ENCODE results near the gene EP400.
"Not testable (repeated sequence)": the region's sequence is repeated elsewhere in the genome, so short reads cannot be mapped to it uniquely, and the experiment has no call there.

EP400 gene

GRCh38 chr12:131950182-131950913, 606 bp downstream of the EP400 start:
- Histone ChIP-seq H3K4me2 (ENCODE audit: low read length) (peak overlapping the region; percentile 77), H3K27ac (ENCODE audit: low read length) (peak overlapping the region; percentile 14; the same call in 1 of the 2 replicates), H2AFZ (ENCODE audit: low read depth, low read length) (no peak overlapping the region; the same call in 1 of the 2 replicates), H3K27me3 (ENCODE audit: low read depth, low read length) (no peaks in the 10 kb centered on the region), H3K79me2 (ENCODE audit: low read length) (peaks cover 55% of the 10 kb centered on the region), H3K4me1 (ENCODE audit: low read length) (peaks cover 7% of the 10 kb centered on the region; the same call in 1 of the 2 replicates), H3K4me3 (ENCODE audit: low read length) (peak overlapping the region; percentile 94), H3K36me3 (replicated peaks; ENCODE audit: low read depth, low read length) (no peaks in the 10 kb centered on the region), H4K20me1 (ENCODE audit: insufficient read depth, low read length) (peaks cover 22% of the 10 kb centered on the region), H3K9me3 (ENCODE audit: insufficient read depth, low read length) (no peaks in the 10 kb centered on the region), H3K9ac (ENCODE audit: low read length) (peak overlapping the region; percentile 73)
- TF ChIP-seq CTCF (IDR thresholded peaks at IDR 0.05; ENCODE audit: low read depth, low read length) (no peak), EZH2phosphoT487 (IDR thresholded peaks at IDR 0.05; ENCODE audit: low read depth) (no peak)

- H4K20me1 ChIP-seq (ENCODE audit: insufficient read depth, low read length) = peaks cover 40% of the 10 kb centered on the region
Measured at GRCh38 chr12:131953810-131954209, 4.1 kb downstream of the EP400 start.

GRCh38 chr12:131954460-131954859, 4.7 kb downstream of the EP400 start:
- H3K4me3 ChIP-seq (ENCODE audit: low read length); H3K9me3 ChIP-seq (ENCODE audit: insufficient read depth, low read length); H3K9ac ChIP-seq (ENCODE audit: low read length); H3K4me1 ChIP-seq (ENCODE audit: low read length); H3K27ac ChIP-seq (ENCODE audit: low read length); H3K27me3 ChIP-seq (ENCODE audit: low read depth, low read length); H2AFZ ChIP-seq (ENCODE audit: low read depth, low read length); H3K4me2 ChIP-seq (ENCODE audit: low read length); H3K36me3 ChIP-seq (replicated peaks; ENCODE audit: low read depth, low read length): not testable (repeated sequence)
- peaks cover 95% of the 10 kb centered on the region for H3K79me2 ChIP-seq (ENCODE audit: low read length)
- H4K20me1 ChIP-seq (ENCODE audit: insufficient read depth, low read length) = peaks cover 46% of the 10 kb centered on the region

More at GRCh38 chr12:131953810-131954209, 4.1 kb downstream of the EP400 start:
- not testable (repeated sequence) for H3K27ac ChIP-seq (ENCODE audit: low read length); H3K4me2 ChIP-seq (ENCODE audit: low read length); H3K9me3 ChIP-seq (ENCODE audit: insufficient read depth, low read length); H3K4me3 ChIP-seq (ENCODE audit: low read length); H3K36me3 ChIP-seq (replicated peaks; ENCODE audit: low read depth, low read length); H3K4me1 ChIP-seq (ENCODE audit: low read length); H3K9ac ChIP-seq (ENCODE audit: low read length); H2AFZ ChIP-seq (ENCODE audit: low read depth, low read length); H3K27me3 ChIP-seq (ENCODE audit: low read depth, low read length)
- H3K79me2 ChIP-seq (ENCODE audit: low read length) = peaks cover 89% of the 10 kb centered on the region

GRCh38 chr12:131959116-131959515, 9.4 kb downstream of the EP400 start:
- Histone ChIP-seq H3K27me3 (ENCODE audit: low read depth, low read length) (no peaks in the 10 kb centered on the region), H3K9ac (ENCODE audit: low read length) (no peak overlapping the region), H3K36me3 (replicated peaks; ENCODE audit: low read depth, low read length) (peaks cover 13% of the 10 kb centered on the region), H3K79me2 (ENCODE audit: low read length) (peaks cover 84% of the 10 kb centered on the region), H3K4me1 (ENCODE audit: low read length) (no peaks in the 10 kb centered on the region), H3K9me3 (ENCODE audit: insufficient read depth, low read length) (no peaks in the 10 kb centered on the region), H2AFZ (ENCODE audit: low read depth, low read length) (no peak overlapping the region), H3K27ac (ENCODE audit: low read length) (no peak overlapping the region), H3K4me2 (ENCODE audit: low read length) (no peak overlapping the region), H4K20me1 (ENCODE audit: insufficient read depth, low read length) (peaks cover 53% of the 10 kb centered on the region), H3K4me3 (ENCODE audit: low read length) (no peak overlapping the region)
- no peak for TF ChIP-seq EZH2phosphoT487 (IDR thresholded peaks at IDR 0.05; ENCODE audit: low read depth)
- no peak for TF ChIP-seq CTCF (IDR thresholded peaks at IDR 0.05; ENCODE audit: low read depth, low read length)

Data from OCI-LY3 (cell line).